ENCODE data around the gene FAM219B.
"Not testable (repeated sequence)": the region's sequence is repeated elsewhere in the genome, so short reads cannot be mapped to it uniquely, and the experiment has no call there.

FAM219B gene

DNA sequence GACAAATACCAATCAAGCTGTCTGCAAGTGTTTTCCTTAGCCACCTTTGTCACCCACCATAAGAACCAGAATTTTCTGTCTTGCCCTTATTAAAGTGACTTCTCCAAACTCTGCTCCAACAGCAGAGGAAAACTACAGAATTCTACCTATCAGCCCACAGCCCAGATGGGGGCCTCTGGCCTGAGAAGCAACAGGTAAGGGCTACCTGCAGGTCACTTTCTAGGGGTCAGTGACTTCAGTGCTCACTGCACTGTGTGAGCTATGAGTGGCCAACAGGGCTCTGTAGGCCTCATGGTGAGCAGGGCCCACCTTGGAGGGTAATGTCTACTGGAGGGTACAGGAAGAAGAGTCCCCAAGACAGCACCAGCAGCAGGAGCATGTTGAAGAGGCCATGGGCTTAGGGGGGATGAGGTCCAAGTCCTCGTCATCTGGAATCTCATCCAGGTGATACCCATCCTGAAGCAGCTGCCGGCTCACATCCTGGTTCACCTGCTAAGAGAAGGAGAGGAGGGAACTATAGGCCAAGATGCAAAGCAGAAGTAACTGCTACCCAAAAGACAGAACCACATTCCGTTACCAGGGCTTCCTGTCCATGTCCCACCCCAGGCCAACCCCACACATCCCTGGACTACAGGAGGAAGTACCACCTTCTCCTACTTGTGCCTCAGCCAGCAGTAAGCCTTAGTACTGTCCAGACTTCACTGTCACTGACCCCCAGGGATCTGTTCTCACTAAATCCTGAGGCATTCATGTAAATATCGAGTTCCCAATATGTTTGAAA, 4.2 kb downstream of the FAM219B start:
- no peak for DNase-seq

GRCh38 chr15:74901612-74902063, 5.0 kb downstream of the FAM219B start:
- DNase-seq = peak; percentile 61

GRCh38 chr15:74897300-74897701, 9.3 kb downstream of the FAM219B start:
- DNase-seq = no peak

DNA sequence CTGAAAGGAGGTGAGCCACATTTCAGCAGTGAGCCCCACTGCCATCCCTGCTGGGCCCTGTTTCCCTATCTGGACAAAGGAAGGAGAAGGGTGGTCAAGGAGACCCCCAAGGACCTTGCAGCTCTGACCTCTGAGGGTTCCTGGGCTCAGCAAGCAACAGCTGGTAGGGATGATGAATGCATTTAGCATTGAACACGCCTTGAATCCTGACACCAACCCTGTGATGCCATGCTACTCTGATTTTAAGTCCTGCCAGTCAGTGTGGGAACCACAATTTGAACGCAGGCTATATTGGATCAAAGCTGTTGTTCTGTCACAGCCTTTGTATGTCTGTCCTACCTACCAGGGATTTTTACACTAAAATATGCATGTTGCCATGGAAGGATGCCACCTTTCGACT, 10.3 kb downstream of the FAM219B start:
- DNase-seq = no peak

GRCh38 chr15:74895830-74896229, 10.8 kb downstream of the FAM219B start:
- no peak for DNase-seq

GRCh38 chr15:74894383-74894782, 12.3 kb downstream of the FAM219B start:
- DNase-seq = not testable (repeated sequence)

- DNase-seq = peak; percentile 9
Measured at GRCh38 chr15:74893627-74894026, 13.0 kb downstream of the FAM219B start.

DNA sequence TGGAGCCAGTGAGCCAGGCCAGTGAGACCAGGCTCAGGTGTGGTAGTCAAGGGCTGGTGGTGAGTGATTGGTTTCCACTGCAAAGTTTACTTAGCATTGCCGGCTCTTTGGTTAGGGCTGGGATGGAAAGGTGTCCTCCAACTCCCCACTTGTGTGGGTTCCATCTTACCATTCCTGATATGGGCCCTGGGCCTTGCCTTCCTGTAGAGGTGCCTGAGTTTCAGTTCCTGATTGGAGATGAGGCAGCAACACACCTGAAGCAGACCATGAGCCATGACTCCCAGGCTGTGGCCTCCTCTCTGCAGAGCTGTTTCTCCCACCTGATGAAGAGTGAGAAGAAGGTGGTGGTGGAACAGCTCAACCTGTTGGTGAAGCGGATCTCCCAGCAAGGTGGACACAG, 13.7 kb downstream of the FAM219B start:
- no peak for DNase-seq

GRCh38 chr15:74892313-74892712, 14.3 kb downstream of the FAM219B start:
- DNase-seq = no peak

DNA sequence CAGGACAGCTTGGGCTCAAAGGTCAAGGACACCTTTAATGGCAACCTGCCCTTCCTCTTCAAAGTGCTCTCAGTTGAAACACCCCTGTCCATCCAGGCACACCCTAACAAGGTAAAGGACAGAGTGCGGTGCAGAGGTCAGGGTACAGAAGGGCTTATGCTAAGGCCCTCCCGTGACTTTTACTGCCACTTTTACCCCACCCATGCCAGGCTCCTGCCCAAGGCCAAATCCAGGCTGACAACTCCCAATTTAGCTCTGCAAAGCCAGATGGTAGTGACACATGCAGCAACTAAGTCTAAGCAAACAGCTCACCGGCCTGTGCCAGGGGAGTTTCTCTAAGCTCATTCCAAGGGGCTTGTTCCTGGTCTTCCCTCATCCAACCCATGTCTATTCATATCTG, 15.2 kb downstream of the FAM219B start:
- no peak for DNase-seq

GRCh38 chr15:74890665-74890960, 16.0 kb downstream of the FAM219B start:
- no peak for DNase-seq

- peak; percentile 89 for DNase-seq
Measured at GRCh38 chr15:74889883-74890664, 16.6 kb downstream of the FAM219B start, which contains the start of gene MPI. Gene MPI, plus strand, starts transcription at chr15:74890042. Its CDS starts 32 bp downstream, at chr15:74890074.

GRCh38 chr15:74889390-74889882, 17.2 kb downstream of the FAM219B start:
- peak; percentile 18 for DNase-seq

DNA sequence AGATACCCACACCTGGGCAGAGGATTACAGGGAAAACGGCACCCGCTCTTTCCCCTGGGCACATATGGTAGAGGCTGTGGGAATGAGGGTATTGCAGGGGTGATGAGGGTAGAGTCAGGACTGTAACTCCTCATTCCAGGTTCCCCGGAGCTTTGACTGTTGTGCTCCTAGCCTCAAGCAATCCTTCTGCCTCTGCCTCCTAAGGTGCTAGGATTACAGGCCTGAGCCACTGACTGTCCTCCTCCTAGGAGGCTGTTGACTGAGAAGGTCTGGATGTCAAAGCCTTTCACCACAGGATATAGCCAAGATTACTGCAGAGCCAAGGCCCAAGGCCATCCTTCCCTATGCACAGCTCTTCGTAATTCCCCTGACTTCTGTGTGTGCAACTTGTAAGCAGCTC, 17.9 kb downstream of the FAM219B start:
- DNase-seq = no peak

GRCh38 chr15:74887537-74888193, 19.0 kb downstream of the FAM219B start:
- DNase-seq = not testable (repeated sequence)

DNA sequence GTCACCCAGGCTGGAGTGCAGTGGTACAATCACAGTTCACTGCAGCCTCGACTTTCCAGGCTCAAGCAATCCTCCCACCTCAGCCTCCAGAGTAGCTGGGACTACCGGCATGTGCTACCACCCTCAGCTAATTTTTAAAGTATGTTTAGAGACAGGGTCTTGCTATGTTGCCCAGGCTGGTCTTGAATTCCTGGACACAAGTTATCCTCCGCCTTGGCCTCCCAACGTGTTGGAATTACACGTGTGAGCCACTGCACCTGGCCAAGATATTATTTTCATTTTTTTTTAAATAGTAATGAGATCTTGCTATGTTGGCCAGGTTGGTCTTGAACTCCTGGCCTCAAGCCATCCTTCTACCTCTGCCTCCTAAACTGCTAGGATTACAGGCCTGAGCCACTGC, 21.2 kb downstream of the FAM219B start:
- DNase-seq = no peak

- no peak for DNase-seq
Measured at GRCh38 chr15:74884428-74885223, 22.0 kb downstream of the FAM219B start.

GRCh38 chr15:74882528-74882927, 24.1 kb downstream of the FAM219B start:
- DNase-seq = no peak

DNA sequence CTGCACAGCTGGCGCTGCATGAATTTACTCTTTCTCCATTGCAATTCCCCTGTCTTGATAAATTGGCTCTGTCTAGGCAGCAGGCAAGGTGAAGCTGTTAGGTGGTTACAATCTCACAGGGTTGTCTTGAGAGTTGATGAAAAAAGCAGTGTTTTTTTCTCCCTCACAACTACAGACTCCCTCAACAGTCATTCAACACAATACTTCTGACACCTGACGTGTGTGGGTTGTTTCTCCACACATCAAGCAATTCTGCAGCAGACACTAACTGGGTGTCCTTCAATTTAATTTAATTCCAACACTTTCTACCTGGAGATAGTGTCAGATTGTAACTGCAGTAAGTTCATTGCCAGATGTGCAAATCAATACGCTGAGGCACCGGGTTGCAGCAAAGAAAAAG, 28.4 kb downstream of the FAM219B start:
- DNase-seq = no peak

- DNase-seq = peak; percentile 17
Measured at GRCh38 chr15:74873756-74874424, 32.8 kb downstream of the FAM219B start.

GRCh38 chr15:74873036-74873755, 33.5 kb downstream of the FAM219B start, which contains the start of gene SCAMP2:
Gene SCAMP2, minus strand, starts transcription at chr15:74873365. Its CDS starts 110 bp downstream, at chr15:74873255.
- peak; percentile 91 for DNase-seq

All from activated naive CD4-positive, alpha-beta T cell treated with Interleukin-2 at 50 U/mL for 16 hours (primary cell).